Esophagus squamous epithelium (tissue), 5 donors: ENCODE results near the gene HIGD1B. TPM values are rescaled to one million over a fixed set of nuclear protein-coding genes. Genes with fewer than 3 reads are reported as not detected.

ENCODE experiments used
- DNase-seq: peaks from one replicate; lab custom pipeline; 2025; lab: John Stamatoyannopoulos, UW
- H3K27ac ChIP-seq, 4 donors: fragments of 200-600 bp; sonication (generic); one replicate each; pipeline ENCODE4 v1.5.1; 2016 to 2019; ENCODE audit warnings: mild to moderate bottlenecking in 1 of 4
- H3K27me3 ChIP-seq, 4 donors: fragments of 200-600 bp; sonication (generic); 1 replicate in 3 of 4; 2 replicates in 1 of 4; pipeline versions ENCODE4 v1.5.1 to v1.6.0; 2017 to 2021; ENCODE audit warnings: antibody characterized with exemption in 1 of 4
- H3K36me3 ChIP-seq, 3 donors: fragments of 200-600 bp; sonication (generic); one replicate each; pipeline ENCODE4 v1.5.1; 2016 to 2019
- H3K4me1 ChIP-seq, 3 donors: fragments of 200-600 bp; sonication (generic); one replicate each; pipeline ENCODE4 v1.5.1; 2017 to 2019
- H3K4me3 ChIP-seq, 4 donors: fragments of 200-600 bp; sonication (generic); 1 replicate in 3 of 4; 2 replicates in 1 of 4; pipeline ENCODE4 v1.5.1; 2016 to 2019; ENCODE audit warnings: mild to moderate bottlenecking in 2 of 4, moderate library complexity in 1 of 4
- H3K9me3 ChIP-seq, 3 donors: fragments of 200-600 bp; sonication (generic); one replicate each; pipeline ENCODE4 v1.5.1; 2016 to 2019
- CTCF ChIP-seq, 6 experiments: fragments of 450-650 bp in 4 of 6; fragments of 200-600 bp in 2 of 6; sonication (generic) in 2 of 6; IDR thresholded peaks; one replicate each; pipeline ENCODE4 v1.5.1; 2016 to 2019; ENCODE audit warnings: antibody characterized with exemption in 6 of 6, mild to moderate bottlenecking in 4 of 6, moderate library complexity in 4 of 6
- POLR2A ChIP-seq, 4 donors: fragments of 450-650 bp; IDR thresholded peaks; one replicate each; pipeline ENCODE4 v1.6.1; 2017; ENCODE audit warnings: antibody characterized with exemption in 4 of 4, mild to moderate bottlenecking in 4 of 4, moderate library complexity in 3 of 4
- WGBS, 2 donors: methylation state at CpG; one replicate each; pipeline ENCODE4 v1.1.5; 2018; 5-methylcytosine and 5-hydroxymethylcytosine counted together
- intact Hi-C: fragments of 100-400 bp; cut with DNase I; formaldehyde crosslinking; loops from one replicate; pipeline ENCODE4 v1.15.0; 2022
- total RNA-seq, 4 donors: library from RNA; depleted of rRNA; stranded (reverse); fragments of >200 nt; gene quantifications; one replicate each; pipeline ENCODE4 v1.1.0, GENCODE V29; 2016
- donor health status: DM: yes; HTN: yes; CAD: no.

The HIGD1B gene
- total RNA-seq, 4 donors from 2014 or later = 1.5 to 5.5 (median 2.3) TPM; not detected in 1

GRCh38 chr17:44878627-44879221, 31.0 kb downstream of the HIGD1B start:
- Histone ChIP-seq H3K36me3 (peaks cover 30 to 97% (median 57%) of the 10 kb centered on the region in 3 donors), H3K27ac (no peak overlapping the region), H3K4me3 (no peak overlapping the region), H3K9me3 (no peaks in the 10 kb centered on the region), H3K4me1 (no peaks in the 10 kb centered on the region), H3K27me3 (no peaks in the 10 kb centered on the region)
- peak in 5 of 6 experiments; percentile 21 to 59 (median 41) for TF ChIP-seq CTCF (IDR thresholded peaks at IDR 0.05)
- TF ChIP-seq POLR2A (IDR thresholded peaks at IDR 0.05) = no peak
- WGBS, 2 donors = 52 to 53% methylated on average over 6 of the region's 6 CpGs
- no peak for DNase-seq
- intact Hi-C loops = no loop called here

GRCh38 chr17:44879376-44879775, 31.7 kb downstream of the HIGD1B start:
- peaks cover 32 to 99% (median 59%) of the 10 kb centered on the region in 3 donors for H3K36me3 ChIP-seq
- intact Hi-C loops = no loop called here

GRCh38 chr17:44880062-44880461, 32.4 kb downstream of the HIGD1B start:
- peaks cover 32 to 99% (median 59%) of the 10 kb centered on the region in 3 donors for H3K36me3 ChIP-seq
- intact Hi-C loops = no loop called here
- WGBS, 2 donors = 89 to 100% methylated on average over 2 of the region's 2 CpGs
- H3K27me3 ChIP-seq = no peaks in the 10 kb centered on the region
- no peak overlapping the region for H3K4me3 ChIP-seq
- H3K4me1 ChIP-seq = no peaks in the 10 kb centered on the region
- DNase-seq = no peak
- no peaks in the 10 kb centered on the region for H3K9me3 ChIP-seq
- H3K27ac ChIP-seq = no peak overlapping the region
- no peak for TF ChIP-seq CTCF (IDR thresholded peaks at IDR 0.05)

More at GRCh38 chr17:44879376-44879775, 31.7 kb downstream of the HIGD1B start:
- WGBS, 2 donors = 81 to 90% methylated on average over 2 to 4 of the region's 6 CpGs
- Histone ChIP-seq H3K4me1 (no peaks in the 10 kb centered on the region), H3K27me3 (no peaks in the 10 kb centered on the region), H3K27ac (no peak overlapping the region), H3K9me3 (no peaks in the 10 kb centered on the region), H3K4me3 (no peak overlapping the region)
- no peak for TF ChIP-seq POLR2A (IDR thresholded peaks at IDR 0.05)
- TF ChIP-seq CTCF (IDR thresholded peaks at IDR 0.05) = no peak
- DNase-seq = no peak

- H3K27me3 ChIP-seq = no peaks in the 10 kb centered on the region
- no peaks in the 10 kb centered on the region for H3K4me1 ChIP-seq
- no peak overlapping the region for H3K27ac ChIP-seq
- intact Hi-C loops = no loop called here
- H3K4me3 ChIP-seq = no peak overlapping the region
- 92 to 94% methylated on average over 4 of the region's 4 CpGs for WGBS, 2 donors
- DNase-seq = no peak
- H3K36me3 ChIP-seq = peaks cover 21 to 99% (median 66%) of the 10 kb centered on the region in 3 donors
- no peak for TF ChIP-seq POLR2A (IDR thresholded peaks at IDR 0.05)
- TF ChIP-seq CTCF (IDR thresholded peaks at IDR 0.05) = no peak
- H3K9me3 ChIP-seq = no peaks in the 10 kb centered on the region
Measured at GRCh38 chr17:44881145-44881544, 33.5 kb downstream of the HIGD1B start.

- Histone ChIP-seq H3K27ac (no peak overlapping the region), H3K27me3 (no peaks in the 10 kb centered on the region), H3K9me3 (no peaks in the 10 kb centered on the region), H3K4me1 (peaks cover 0 to 6% (median 0%) of the 10 kb centered on the region in 3 donors), H3K4me3 (no peak overlapping the region), H3K36me3 (peaks cover 18 to 92% (median 55%) of the 10 kb centered on the region in 3 donors)
- 91 to 96% methylated on average over 2 of the region's 2 CpGs for WGBS, 2 donors
- intact Hi-C loops = no loop called here
- TF ChIP-seq CTCF (IDR thresholded peaks at IDR 0.05) (no peak), POLR2A (IDR thresholded peaks at IDR 0.05) (no peak)
- DNase-seq = no peak
Measured at GRCh38 chr17:44884941-44885340, 37.3 kb downstream of the HIGD1B start.
